Thoracic aorta (tissue), 2 donors: ENCODE data around the gene HPS1. TPM values are rescaled to one million over a fixed set of nuclear protein-coding genes. Genes with fewer than 3 reads are reported as not detected.

ENCODE experiments used
- ATAC-seq: fragments of 150-250 bp; one replicate; pipeline ENCODE4 v1.8.0; 2017; ENCODE audit warnings: low read depth; ENCODE audit not compliant: insufficient number of reproducible peaks, low FRiP score
- DNase-seq: peaks from one replicate; pipeline ENCODE4 v3.0.0-alpha.2; 2020; ENCODE audit warnings: low spot score
- H3K27ac ChIP-seq, 2 donors: fragments of 200-600 bp; sonication (generic); 1 replicate in 1 of 2; 2 replicates in 1 of 2; pipeline ENCODE4 v1.5.1; 2016; ENCODE audit warnings: mild to moderate bottlenecking in 2 of 2, moderate library complexity in 2 of 2
- H3K27me3 ChIP-seq: fragments of 200-600 bp; sonication (generic); replicated peaks from 2 replicates; pipeline ENCODE4 v1.6.0; 2016; ENCODE audit warnings: mild to moderate bottlenecking; ENCODE audit not compliant: insufficient read depth
- H3K36me3 ChIP-seq: fragments of 200-600 bp; sonication (generic); one replicate; pipeline ENCODE4 v1.5.1; 2016
- H3K4me1 ChIP-seq, 2 donors: fragments of 200-600 bp; sonication (generic); 1 replicate in 1 of 2; 2 replicates in 1 of 2; pipeline versions ENCODE4 v1.5.1 to v1.6.0; 2016; ENCODE audit warnings: low read depth in 2 of 2, mild to moderate bottlenecking in 1 of 2; ENCODE audit not compliant: control insufficient read depth in 1 of 2
- H3K4me3 ChIP-seq: fragments of 200-600 bp; sonication (generic); 2 replicates; pipeline ENCODE4 v1.5.1; 2016; ENCODE audit warnings: mild to moderate bottlenecking
- H3K9me3 ChIP-seq: fragments of 200-600 bp; sonication (generic); 2 replicates; pipeline ENCODE4 v1.5.1; 2016
- CTCF ChIP-seq: fragments of 200-600 bp; sonication (generic); IDR thresholded peaks from one replicate; pipeline ENCODE4 v1.5.1; 2019; ENCODE audit warnings: antibody characterized with exemption
- total RNA-seq, 2 donors: library from RNA; depleted of rRNA; stranded (reverse); fragments of >200 nt; gene quantifications; one replicate each; pipeline versions ENCODE4 v1.1.0 to v1.2.3, GENCODE V29; 2016

The HPS1 gene
- total RNA-seq, 2 donors from 2014 or later: 60.1 to 79.3 TPM

DNA sequence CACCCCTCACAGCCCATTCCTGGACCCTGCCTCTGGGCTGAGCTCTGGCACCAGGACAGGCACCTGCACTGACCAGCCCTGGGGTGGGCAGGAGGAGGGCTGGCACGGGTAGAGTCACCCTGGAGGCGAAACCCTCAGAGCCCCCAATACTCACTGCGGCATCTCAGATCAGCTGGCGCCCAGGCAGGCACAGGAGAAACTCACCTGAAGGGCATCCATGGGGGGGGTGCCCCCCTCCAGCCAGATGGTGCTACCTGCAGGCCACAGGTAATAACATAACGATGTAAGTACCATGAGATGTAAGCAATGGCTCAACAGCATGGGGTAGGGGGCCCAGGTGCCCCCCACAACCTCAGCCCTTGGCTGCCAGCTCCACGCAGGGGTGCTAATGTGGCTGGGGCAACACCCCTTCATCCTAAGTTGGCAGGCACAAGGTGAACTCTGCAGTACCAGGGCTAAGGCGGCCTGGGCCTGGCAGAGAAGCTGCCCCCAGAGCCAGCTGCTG is 19.7 kb downstream of the HPS1 start:
- H3K4me1 ChIP-seq: no peaks in the 10 kb centered on the region
- no peak for TF ChIP-seq CTCF
- no peak overlapping the region for H3K27ac ChIP-seq
- DNase-seq: no peak
- H3K9me3 ChIP-seq: no peaks in the 10 kb centered on the region
- H3K27me3 ChIP-seq: no peaks in the 10 kb centered on the region
- peaks cover 39% of the 10 kb centered on the region for H3K36me3 ChIP-seq
- no peak overlapping the region for H3K4me3 ChIP-seq
- ATAC-seq: no peak

DNA sequence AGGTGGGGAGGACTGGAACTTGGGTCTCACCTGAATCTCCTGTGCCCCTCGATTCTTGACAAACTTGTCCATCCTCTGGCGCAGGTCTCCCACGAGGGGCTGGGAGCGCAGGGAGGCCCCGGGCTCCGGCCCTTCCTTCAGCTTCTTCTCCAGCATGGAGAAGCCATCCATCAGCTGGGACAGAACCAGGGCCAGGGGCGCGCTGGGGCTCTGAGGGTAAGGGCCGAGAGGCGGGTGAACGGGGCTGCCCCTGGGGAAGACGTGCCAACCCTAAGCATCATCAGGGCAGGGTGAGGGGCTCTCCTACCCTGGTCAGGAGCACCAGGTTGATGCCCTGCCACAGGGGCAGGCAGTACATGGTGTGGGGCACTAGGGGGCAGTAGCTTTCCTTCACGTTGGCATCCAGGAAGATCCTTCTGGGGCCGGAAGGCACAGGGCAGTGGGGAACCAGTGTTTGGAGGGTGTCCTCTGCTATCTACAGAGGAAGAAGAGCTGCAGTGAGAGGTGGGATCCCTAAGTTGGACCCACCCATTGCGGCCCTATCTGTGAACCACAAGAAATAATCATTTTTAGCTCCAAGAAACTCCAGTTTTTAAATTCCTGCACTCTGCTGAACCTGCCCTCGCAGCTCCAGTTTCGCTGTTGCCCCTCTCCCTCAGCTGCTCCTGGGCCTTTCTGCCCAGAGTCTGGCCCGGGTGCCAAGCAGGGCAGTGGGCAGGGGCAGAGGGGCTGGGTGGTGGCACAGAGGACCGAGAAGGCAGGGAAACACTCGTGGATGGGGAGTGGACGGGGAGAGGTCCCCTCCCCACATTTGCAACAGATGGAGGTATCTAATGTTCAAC is 21.0 kb downstream of the HPS1 start:
- no peaks in the 10 kb centered on the region for H3K9me3 ChIP-seq
- ATAC-seq: no peak
- H3K27me3 ChIP-seq: no peaks in the 10 kb centered on the region
- H3K4me3 ChIP-seq: no peak overlapping the region
- peaks cover 27% of the 10 kb centered on the region for H3K36me3 ChIP-seq
- no peak for DNase-seq
- H3K4me1 ChIP-seq: no peaks in the 10 kb centered on the region
- H3K27ac ChIP-seq: no peak overlapping the region
- TF ChIP-seq CTCF: peak; percentile 55

DNA sequence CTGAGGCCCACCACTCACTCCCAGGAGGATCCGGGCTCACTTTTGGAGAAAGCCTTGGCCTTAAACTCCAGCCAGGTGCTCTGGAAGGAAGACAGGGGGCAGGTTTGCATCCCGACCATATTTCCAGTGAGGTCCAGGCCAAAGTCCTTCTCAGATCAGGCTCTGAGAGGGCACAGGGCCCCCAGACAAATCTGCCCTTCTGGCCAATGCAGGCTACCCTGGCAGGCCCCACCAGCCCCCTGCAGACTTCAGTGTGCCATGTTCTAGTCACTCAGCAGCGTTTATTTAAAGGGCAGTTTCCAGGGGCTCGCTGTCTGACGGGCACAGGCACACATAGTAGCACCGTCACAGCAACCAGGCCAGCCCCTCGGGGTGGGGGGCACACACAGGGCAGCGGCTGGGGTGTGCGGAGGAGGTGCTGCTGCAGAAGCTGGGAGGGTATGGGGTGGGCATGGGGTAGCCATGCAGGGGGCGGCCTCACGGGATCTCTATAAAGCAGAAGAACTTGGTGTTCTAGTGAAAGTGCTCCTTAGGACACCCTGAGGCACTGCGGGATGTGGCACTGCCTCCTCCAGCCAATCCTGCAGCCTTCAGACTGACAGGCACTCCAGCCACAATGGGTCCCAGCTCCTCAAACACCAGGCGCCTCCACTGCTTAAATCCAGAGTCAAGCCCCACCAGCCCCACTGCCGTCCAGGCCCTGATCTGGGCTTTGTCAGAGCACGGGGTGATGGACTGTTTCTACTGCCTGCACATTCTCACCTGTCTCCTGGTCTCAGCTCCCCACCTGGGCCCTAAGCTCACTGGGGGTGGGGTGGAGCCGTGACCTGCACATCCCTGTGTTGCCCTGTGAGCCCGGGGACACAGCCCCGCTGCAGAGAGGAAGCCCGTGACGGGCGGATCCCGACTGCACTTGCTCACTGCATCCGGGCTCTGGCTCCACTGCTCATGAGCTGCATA is 22.2 kb downstream of the HPS1 start:
- no peaks in the 10 kb centered on the region for H3K27me3 ChIP-seq
- no peak overlapping the region for H3K27ac ChIP-seq
- H3K4me3 ChIP-seq: no peak overlapping the region
- no peaks in the 10 kb centered on the region for H3K4me1 ChIP-seq
- no peak for TF ChIP-seq CTCF
- ATAC-seq: no peak
- H3K9me3 ChIP-seq: no peaks in the 10 kb centered on the region
- DNase-seq: no peak
- H3K36me3 ChIP-seq: peaks cover 23% of the 10 kb centered on the region

- Histone ChIP-seq H3K27me3 (no peaks in the 10 kb centered on the region), H3K9me3 (no peaks in the 10 kb centered on the region), H3K36me3 (peaks cover 27% of the 10 kb centered on the region), H3K4me1 (no peaks in the 10 kb centered on the region), H3K4me3 (no peak overlapping the region), H3K27ac (no peak overlapping the region)
- no peak for TF ChIP-seq CTCF
- no peak for ATAC-seq
- DNase-seq: no peak
Observed at GRCh38 chr10:98423691-98424120, 23.0 kb downstream of the HPS1 start.

DNA sequence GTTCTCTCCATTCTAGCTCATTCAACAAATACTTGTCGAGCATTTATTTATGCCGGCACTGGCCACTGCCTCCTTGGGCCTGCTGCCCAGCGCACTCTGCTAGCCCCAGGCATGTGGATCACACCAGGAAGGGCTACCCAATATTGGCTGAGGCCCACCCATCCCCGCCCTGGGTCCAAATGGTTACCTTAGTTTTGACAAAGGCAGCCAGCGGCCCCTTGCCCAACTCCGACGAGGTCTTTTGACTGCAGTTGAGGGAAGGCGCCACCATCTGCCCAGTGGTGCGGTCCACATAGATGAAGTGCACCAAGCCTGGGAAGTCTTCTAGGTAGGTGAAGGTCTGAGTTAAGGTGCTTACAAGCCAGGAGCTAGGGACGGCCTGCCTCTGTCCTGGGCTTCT is 24.6 kb downstream of the HPS1 start:
- H3K36me3 ChIP-seq: peaks cover 34% of the 10 kb centered on the region
- DNase-seq (no peak), ATAC-seq (no peak)
- no peaks in the 10 kb centered on the region for H3K4me1 ChIP-seq
- H3K27ac ChIP-seq: no peak overlapping the region
- no peaks in the 10 kb centered on the region for H3K9me3 ChIP-seq
- H3K27me3 ChIP-seq: no peaks in the 10 kb centered on the region
- H3K4me3 ChIP-seq: no peak overlapping the region
- TF ChIP-seq CTCF: no peak
